Myocyte (in vitro differentiated cells): ENCODE results near the gene SLC24A3. TPM values are rescaled to one million over a fixed set of nuclear protein-coding genes. Genes with fewer than 3 reads are reported as not detected.
"Not testable (repeated sequence)": the region's sequence is repeated elsewhere in the genome, so short reads cannot be mapped to it uniquely, and the experiment has no call there.

Source experiments
- DNase-seq: peaks from one replicate; pipeline ENCODE4 v3.0.0-alpha.2; 2012; ENCODE audit warnings: low read depth
- total RNA-seq: library from RNA; depleted of rRNA; stranded (reverse); fragments of >200 nt; gene quantifications from 2 replicates; pipeline ENCODE4 v1.2.3, GENCODE V29; 2014

Gene SLC24A3
- total RNA-seq, 1 donor from 2014 or later, result 0.03 TPM

GRCh38 chr20:19734811-19735210 is 522.4 kb downstream of the SLC24A3 start:
- DNase-seq, result no peak

- DNase-seq, result peak; percentile 84
Measured at GRCh38 chr20:19735446-19735845, 523.0 kb downstream of the SLC24A3 start.

DNA sequence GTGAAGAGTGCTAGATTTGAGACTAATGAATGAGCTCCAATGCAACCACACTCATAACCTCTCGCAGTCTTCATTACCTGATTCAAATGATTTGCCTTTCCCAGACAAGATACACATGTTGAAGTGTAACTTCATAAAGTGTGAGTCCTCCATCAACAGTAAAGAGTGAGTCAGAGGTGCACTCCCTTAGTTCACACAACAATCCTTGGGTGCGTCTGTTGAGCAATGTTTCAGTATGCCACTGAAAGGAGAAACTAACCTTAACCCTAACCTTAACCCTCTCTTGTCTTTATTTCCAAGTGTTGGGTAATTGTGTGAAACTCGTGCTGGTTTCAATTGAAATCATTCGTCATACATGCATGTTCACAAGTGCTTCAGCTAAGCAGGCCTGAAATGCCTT is 524.6 kb downstream of the SLC24A3 start:
- no peak for DNase-seq

GRCh38 chr20:19738951-19739350 is 526.5 kb downstream of the SLC24A3 start:
- DNase-seq, result no peak

DNA sequence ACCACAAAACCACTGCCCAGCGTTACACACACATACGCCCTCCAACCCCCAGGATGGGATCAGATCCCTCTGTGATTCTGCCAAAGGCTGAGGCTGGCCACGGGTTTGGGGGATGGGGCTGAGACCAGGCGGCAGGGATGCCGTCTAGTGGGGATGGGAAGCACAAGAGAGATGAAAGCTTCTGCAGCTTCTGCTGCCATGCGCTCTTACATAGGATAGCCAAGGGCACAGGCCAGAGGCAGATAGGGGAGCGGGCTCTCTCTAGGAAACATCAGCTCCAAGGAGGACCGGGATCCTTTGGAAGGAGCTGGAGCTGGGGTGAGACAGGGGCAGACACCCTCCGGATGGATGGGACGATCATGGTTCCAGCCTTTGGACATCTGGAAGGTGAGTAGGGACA is 526.9 kb downstream of the SLC24A3 start:
- no peak for DNase-seq

DNA sequence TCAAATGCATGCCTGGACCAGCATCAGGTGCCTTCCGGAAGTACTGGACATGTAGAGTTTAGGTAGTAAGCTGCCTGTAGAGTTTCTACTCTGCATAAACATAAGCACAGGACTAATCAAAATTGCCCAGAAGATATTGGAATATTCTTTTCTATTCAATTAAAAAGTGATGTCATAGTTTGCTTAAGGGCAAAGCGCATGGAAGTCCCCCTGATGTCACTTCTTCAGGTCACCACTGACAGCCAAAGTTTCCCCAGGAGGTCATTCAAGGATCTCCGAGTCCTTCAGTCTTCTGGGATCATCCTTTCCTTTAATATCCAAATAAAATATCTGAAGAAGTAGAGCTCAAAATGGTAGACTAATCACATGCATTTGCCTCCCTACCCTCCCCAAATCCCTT is 528.1 kb downstream of the SLC24A3 start:
- no peak for DNase-seq

GRCh38 chr20:19741924-19742323 is 529.5 kb downstream of the SLC24A3 start:
- DNase-seq, result no peak

DNA sequence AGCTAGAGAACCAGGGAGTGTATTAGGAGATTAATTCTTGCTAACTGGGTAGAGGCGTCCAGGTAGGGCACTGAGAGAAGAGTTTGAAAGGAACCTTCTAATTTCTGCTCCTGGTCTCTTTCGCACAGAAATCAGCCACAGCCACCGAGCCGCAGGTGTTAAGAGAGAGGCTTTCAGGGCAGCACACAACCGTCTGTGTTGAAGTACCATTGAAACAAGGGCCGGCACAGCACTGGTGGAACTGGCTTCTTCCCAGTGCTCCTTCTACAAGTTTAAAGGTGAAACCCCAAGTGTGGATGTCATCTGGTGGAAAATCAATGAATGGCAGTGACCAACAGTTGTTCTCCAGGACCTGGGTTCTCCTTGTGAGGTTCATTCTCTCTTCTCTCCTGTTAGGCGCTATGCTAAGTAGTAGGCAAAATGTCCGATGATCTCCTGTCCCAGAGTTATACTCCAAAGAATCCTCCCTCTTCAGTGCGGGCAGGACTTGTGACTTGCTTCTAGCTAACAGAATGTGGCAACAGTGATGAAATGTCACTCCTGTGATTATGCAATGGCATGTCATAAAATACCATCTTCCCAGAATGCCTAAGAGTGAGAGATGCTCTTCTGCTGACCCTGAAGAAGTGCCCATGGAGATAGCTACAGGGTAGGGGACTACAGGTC is 530.7 kb downstream of the SLC24A3 start:
- DNase-seq, result no peak

- DNase-seq, result no peak
Measured at GRCh38 chr20:19743640-19743995, 531.2 kb downstream of the SLC24A3 start.

DNA sequence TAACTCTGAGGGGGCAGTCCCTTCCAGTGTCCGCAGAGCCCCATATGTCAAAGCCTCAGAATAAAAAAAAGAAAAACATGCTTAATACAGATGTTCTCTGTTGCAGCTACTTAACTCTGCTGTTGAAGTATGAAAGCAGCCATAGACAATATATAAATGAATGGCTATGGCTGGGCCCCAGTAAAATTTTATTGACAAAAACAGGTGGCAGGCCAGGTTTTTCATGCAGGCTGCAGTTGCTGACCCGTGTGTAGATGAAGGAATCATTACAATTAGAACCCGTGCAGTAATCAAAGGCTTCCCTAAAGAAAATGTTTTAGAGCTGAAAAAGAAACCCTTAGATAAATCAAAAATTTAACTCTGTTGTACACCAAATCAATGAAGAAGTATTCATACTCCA is 532.7 kb downstream of the SLC24A3 start:
- DNase-seq, result no peak

DNA sequence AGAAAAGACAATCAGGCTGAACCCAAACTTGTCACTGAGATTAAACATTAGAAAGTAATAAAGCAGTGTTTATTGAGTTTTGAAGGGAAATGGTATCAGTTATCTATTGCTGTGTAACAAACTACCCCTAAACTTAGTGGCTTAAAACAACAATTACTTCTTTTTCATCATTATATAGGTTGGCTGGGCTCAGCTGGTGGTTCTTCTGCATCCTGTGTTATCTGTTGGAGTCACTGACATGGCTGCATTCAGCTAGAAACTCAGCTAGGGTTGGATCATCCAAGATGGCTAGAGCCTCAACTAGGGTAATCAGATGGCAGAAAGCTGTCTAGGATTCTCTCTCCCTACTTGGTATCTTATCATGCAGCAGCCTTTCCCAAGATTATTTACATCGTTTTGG is 533.1 kb downstream of the SLC24A3 start:
- no peak for DNase-seq

DNA sequence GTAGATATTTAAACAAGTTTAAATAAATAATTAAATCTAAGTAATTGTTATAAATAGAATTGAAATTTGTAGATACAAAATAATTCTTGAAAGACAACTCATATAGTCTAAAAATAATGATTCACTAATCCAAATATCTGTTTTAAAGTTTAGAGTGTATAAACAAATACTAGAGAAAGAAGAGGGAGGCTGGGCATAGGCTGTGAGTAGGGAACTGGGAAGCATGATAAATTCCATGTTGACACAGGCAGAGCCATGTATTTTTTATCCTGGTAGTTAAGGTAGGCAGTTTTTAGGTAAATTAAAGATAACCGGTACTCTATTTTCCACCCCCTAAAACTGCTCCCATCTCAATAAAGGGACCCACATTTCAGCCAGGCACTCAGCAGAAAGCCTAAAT is 534.0 kb downstream of the SLC24A3 start:
- no peak for DNase-seq

DNA sequence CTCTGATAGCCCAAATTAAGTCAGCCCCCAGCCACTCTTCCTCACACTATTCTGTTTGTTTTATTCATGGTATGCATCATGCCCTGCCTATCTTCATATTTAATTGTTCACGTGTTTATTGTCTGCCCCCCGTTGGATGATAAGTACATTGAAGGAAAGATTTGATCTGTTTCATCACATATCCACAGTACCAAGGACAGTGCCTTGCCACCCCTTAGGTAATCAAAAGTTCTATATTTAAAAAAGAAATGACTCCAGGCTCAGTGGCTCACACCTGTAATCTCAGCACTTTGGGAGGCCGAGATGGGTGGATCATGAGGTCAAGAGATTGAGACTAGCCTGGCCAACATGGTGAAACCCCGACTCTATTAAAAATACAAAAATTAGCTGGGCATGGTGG is 535.5 kb downstream of the SLC24A3 start:
- DNase-seq, result no peak

- no peak for DNase-seq
Measured at GRCh38 chr20:19748681-19749080, 536.2 kb downstream of the SLC24A3 start.

GRCh38 chr20:19749618-19750071 is 537.2 kb downstream of the SLC24A3 start:
- DNase-seq, result no peak

DNA sequence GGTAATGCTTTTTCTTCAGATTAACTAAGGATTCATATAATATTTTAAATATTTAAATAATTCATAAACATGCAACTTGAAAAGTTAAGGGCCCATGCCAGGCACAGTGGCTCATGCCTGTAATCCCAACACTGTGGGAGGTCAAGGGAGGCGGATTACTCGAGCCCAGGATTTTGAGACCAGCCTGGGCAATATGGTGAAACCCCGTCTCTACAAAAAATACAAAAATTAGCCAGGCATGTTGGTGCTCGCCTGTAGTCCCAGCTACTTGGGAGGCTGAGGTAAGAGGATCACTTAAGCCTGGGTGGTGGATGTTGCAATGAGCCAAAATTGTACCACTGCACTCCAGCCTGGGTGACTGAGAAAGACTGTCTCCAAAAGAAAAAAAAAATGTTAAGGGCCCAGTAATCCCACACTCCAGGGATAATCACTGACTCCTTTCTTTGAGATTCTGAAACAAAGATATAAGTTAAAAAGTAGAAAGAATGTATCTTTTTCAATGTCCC is 537.7 kb downstream of the SLC24A3 start:
- DNase-seq, result no peak

DNA sequence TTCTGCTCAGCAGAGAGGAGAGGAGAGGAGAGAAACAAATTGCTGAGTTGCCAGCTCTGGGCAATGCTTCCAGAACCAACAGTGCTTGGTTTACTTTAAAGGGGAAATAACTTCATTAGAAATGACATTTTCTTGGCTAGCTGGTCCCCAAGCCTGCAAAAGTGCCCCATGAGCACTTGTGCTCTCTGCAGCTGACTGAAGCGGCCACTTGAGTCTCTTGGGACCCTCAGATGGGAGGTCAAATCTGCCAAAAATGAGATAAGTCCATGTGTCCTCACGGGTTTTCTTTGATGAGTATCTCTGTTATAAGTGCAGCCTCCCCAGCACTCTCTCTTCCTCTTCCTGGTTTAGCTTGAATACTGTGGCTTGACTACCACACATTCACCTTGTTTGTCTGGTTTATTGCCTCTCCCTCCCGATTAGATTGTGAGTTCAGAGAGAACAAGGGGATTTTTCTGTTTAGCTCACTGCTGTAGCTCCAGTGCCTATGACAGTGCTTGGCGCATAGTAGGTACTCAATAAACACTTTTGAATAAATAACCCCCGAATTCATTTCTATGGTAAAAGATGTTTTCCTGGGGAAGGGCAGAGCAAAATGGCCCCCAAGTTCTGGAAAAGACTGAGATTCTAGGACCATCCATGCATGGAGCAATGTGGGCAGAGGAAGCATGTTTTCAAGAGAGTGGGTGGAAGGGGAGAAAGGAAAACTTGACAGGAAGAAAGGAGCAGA is 538.6 kb downstream of the SLC24A3 start:
- DNase-seq, result no peak

GRCh38 chr20:19754201-19754600 is 541.8 kb downstream of the SLC24A3 start:
- not testable (repeated sequence) for DNase-seq

GRCh38 chr20:19756761-19757486 is 544.5 kb downstream of the SLC24A3 start:
- peak; percentile 20 for DNase-seq

- DNase-seq, result peak; percentile 97
Measured at GRCh38 chr20:19757487-19758132, 545.2 kb downstream of the SLC24A3 start.

GRCh38 chr20:19758133-19758500 is 545.7 kb downstream of the SLC24A3 start, which contains the start of gene RIN2:
TSS of gene RIN2 (plus strand) at chr20:19758258. CDS start at chr20:19889602, 131,344 bp downstream.
- DNase-seq, result no peak
